Panc1 (cell line): Measurements from ENCODE around the gene TMPRSS11B.

Experiments
- CTCF ChIP-seq: fragments of 450-650 bp; IDR thresholded peaks from 2 replicates; pipeline ENCODE4 v1.5.1; 2017; ENCODE audit warnings: mild to moderate bottlenecking
- POLR2AphosphoS5 ChIP-seq: IDR thresholded peaks from 2 replicates; pipeline ENCODE4 v1.6.1; 2012; ENCODE audit warnings: mild to moderate bottlenecking, low read depth, low read length, moderate library complexity
- REST ChIP-seq, 2 experiments: IDR thresholded peaks; 2 replicates each; pipeline ENCODE4 v1.6.1; 2011 to 2012; ENCODE audit warnings: low read depth in 2 of 2, control low read depth in 1 of 2, low read length in 1 of 2, mild to moderate bottlenecking in 1 of 2, moderate library complexity in 1 of 2; ENCODE audit not compliant: insufficient read depth in 1 of 2
- SIN3A ChIP-seq: IDR thresholded peaks from 2 replicates; pipeline ENCODE4 v1.6.1; 2012; ENCODE audit warnings: low read depth, mild to moderate bottlenecking, low read length, moderate library complexity, borderline replicate concordance; ENCODE audit not compliant: insufficient read depth
- TCF7L2 ChIP-seq: IDR thresholded peaks from 2 replicates; pipeline ENCODE4 v1.6.1; 2011; ENCODE audit warnings: mild to moderate bottlenecking, low read depth, low read length, inconsistent platforms

GRCh38 chr4:68216501-68216900 lies 29.0 kb downstream of the TMPRSS11B start:
- TF ChIP-seq TCF7L2, result no peak
- TF ChIP-seq CTCF, result no peak
- TF ChIP-seq POLR2AphosphoS5, result no peak
- no peak for TF ChIP-seq REST (IDR thresholded peaks at IDR 0.05; ENCODE audit: insufficient read depth in 1 of 2, low read depth in 2 of 2, low read length in 1 of 2)
- no peak for TF ChIP-seq SIN3A
